Endodermal cell (in vitro differentiated cells): ENCODE results near the gene TRUB2. TPM values are rescaled to one million over a fixed set of nuclear protein-coding genes. Genes with fewer than 3 reads are reported as not detected.

Experiments
- DNase-seq: peaks from one replicate; pipeline ENCODE4 v3.0.0-alpha.2; 2017
- H3K27ac ChIP-seq: 2 replicates; pipeline ENCODE4 v1.5.1; 2013; ENCODE audit warnings: mild to moderate bottlenecking, low read depth, low read length, moderate library complexity
- H3K27me3 ChIP-seq: 2 replicates; pipeline ENCODE4 v1.6.1; 2013; ENCODE audit warnings: mild to moderate bottlenecking, low read length, moderate library complexity; ENCODE audit not compliant: insufficient read depth, control insufficient read depth, poor library complexity, severe bottlenecking
- H3K36me3 ChIP-seq: 2 replicates; pipeline ENCODE4 v1.7.0; 2013; ENCODE audit warnings: mild to moderate bottlenecking, low read length, moderate library complexity; ENCODE audit not compliant: control insufficient read depth, insufficient read depth
- H3K4me1 ChIP-seq: one replicate; pipeline ENCODE4 v1.7.0; 2013; ENCODE audit warnings: low read length; ENCODE audit not compliant: control insufficient read depth, insufficient read depth
- H3K4me3 ChIP-seq: 2 replicates; pipeline ENCODE4 v1.5.1; 2013; ENCODE audit warnings: mild to moderate bottlenecking, low read length, moderate library complexity
- H3K9ac ChIP-seq: 2 replicates; pipeline ENCODE4 v1.6.1; 2013; ENCODE audit warnings: mild to moderate bottlenecking, low read length, moderate library complexity; ENCODE audit not compliant: poor library complexity, severe bottlenecking; ENCODE audit errors: extremely low read depth
- H3K9me3 ChIP-seq: 2 replicates; pipeline ENCODE4 v1.6.1; 2013; ENCODE audit warnings: mild to moderate bottlenecking, low read length, moderate library complexity; ENCODE audit not compliant: control insufficient read depth
- H3K27ac Mint-ChIP-seq: 2 replicates; pipeline ENCODE4 v1.8.0; 2020; ENCODE audit warnings: mixed read lengths
- H3K27me3 Mint-ChIP-seq: 2 replicates; pipeline ENCODE4 v1.8.0; 2021; ENCODE audit warnings: mild to moderate bottlenecking, mixed read lengths; ENCODE audit not compliant: insufficient read depth
- H3K36me3 Mint-ChIP-seq: 2 replicates; pipeline ENCODE4 v1.8.0; 2020; ENCODE audit warnings: low read depth, mixed read lengths
- H3K4me1 Mint-ChIP-seq: 2 replicates; pipeline ENCODE4 v1.8.0; 2020; ENCODE audit warnings: mixed read lengths
- H3K4me3 Mint-ChIP-seq: 2 replicates; pipeline ENCODE4 v1.8.0; 2020; ENCODE audit warnings: mild to moderate bottlenecking, moderate library complexity, mixed read lengths
- H3K9me3 Mint-ChIP-seq: 2 replicates; pipeline ENCODE4 v1.8.0; 2020; ENCODE audit warnings: mild to moderate bottlenecking, mixed read lengths
- WGBS, 2 experiments: methylation state at CpG; one replicate each; pipeline versions ENCODE4 v1.1.5 to v1.1.7; 2013; ENCODE audit warnings: missing lambda C conversion rate in 2 of 2, mixed read lengths in 1 of 2; ENCODE audit not compliant: insufficient coverage in 1 of 2, insufficient read length in 1 of 2; 5-methylcytosine and 5-hydroxymethylcytosine counted together
- total RNA-seq, 2 donors: library from RNA; stranded (reverse); fragmentation: NEBNext Ultra II Directional in 1 of 2; extraction: Animal tissue kit (Norgen Biotek cat#: 25700) in 1 of 2; gene quantifications; 2 replicates in 1 of 2; 3 replicates in 1 of 2; pipeline ENCODE4 v1.2.1, GENCODE V29; 2021
- TF ChIP-seq, protein P1 (sequence below): fragments of 200-600 bp; sonication (generic); conservative IDR thresholded peaks from 2 replicates; pipeline ENCODE4 v1.5.0; 2021; ENCODE audit warnings: antibody characterized with exemption, mild to moderate bottlenecking

The TRUB2 gene
- total RNA-seq, 2 donors from 2014 or later: 30.6 to 31.8 TPM

DNA sequence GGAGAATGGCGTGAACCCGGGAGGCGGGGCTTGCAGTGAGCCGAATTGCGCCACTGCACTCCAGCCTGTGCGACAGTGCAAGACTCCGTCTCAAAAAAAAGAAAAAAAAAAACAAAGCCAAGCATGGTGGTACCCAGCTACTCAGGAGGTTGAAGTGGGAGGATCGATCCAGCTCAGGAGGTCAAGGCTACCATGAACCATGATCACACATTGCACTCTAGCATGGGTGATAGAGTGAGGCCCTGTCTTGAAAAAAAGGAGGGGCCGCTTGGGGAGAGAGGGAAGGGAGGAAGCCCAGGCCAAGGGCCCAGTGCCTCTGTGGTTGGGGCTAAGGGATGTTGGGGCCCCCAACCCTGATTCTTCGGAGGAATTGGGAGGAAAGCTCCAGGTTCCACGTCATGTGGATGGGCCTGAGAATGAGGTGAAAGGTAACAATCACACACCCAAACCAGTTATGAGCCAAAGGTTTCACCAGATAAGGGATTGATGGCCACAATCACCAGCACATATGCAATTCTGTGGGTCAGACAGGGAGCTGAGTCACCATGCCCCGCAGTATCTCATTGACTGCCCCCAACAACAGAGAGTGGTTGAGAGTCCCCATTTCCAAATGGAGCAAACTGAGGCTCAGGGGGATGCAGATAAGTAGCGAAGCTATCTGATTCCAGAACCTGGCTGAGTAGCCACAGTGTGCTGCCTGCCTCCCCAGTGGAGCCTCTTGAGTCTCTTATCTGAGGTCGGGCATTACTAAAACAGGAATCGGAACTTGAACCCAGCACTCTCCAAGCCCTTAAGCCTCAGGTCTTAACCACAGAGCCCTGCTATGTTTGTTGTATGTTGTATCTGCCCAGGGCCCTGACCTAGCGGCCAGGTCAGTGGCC lies 25.7 kb downstream of the TRUB2 start:
- DNase-seq: no peak
- no peak overlapping the region for H3K4me3 ChIP-seq
- no peaks in the 10 kb centered on the region for H3K27me3 ChIP-seq
- no peaks in the 10 kb centered on the region for H3K4me1 ChIP-seq
- WGBS, 2 experiments: 92 to 97% methylated on average over 8 to 16 of the region's 16 CpGs
- H3K27ac ChIP-seq: no peak overlapping the region
- Mint-ChIP-seq H3K27me3 (no peaks in the 10 kb centered on the region), H3K9me3 (no peaks in the 10 kb centered on the region), H3K36me3 (peaks cover 4% of the 10 kb centered on the region), H3K4me1 (no peaks in the 10 kb centered on the region), H3K4me3 (no peak overlapping the region), H3K27ac (no peak overlapping the region)
- H3K9ac ChIP-seq: no peak overlapping the region
- TF ChIP-seq, protein P1, sequence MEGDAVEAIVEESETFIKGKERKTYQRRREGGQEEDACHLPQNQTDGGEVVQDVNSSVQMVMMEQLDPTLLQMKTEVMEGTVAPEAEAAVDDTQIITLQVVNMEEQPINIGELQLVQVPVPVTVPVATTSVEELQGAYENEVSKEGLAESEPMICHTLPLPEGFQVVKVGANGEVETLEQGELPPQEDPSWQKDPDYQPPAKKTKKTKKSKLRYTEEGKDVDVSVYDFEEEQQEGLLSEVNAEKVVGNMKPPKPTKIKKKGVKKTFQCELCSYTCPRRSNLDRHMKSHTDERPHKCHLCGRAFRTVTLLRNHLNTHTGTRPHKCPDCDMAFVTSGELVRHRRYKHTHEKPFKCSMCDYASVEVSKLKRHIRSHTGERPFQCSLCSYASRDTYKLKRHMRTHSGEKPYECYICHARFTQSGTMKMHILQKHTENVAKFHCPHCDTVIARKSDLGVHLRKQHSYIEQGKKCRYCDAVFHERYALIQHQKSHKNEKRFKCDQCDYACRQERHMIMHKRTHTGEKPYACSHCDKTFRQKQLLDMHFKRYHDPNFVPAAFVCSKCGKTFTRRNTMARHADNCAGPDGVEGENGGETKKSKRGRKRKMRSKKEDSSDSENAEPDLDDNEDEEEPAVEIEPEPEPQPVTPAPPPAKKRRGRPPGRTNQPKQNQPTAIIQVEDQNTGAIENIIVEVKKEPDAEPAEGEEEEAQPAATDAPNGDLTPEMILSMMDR: no peak
- no peaks in the 10 kb centered on the region for H3K36me3 ChIP-seq
- no peaks in the 10 kb centered on the region for H3K9me3 ChIP-seq

DNA sequence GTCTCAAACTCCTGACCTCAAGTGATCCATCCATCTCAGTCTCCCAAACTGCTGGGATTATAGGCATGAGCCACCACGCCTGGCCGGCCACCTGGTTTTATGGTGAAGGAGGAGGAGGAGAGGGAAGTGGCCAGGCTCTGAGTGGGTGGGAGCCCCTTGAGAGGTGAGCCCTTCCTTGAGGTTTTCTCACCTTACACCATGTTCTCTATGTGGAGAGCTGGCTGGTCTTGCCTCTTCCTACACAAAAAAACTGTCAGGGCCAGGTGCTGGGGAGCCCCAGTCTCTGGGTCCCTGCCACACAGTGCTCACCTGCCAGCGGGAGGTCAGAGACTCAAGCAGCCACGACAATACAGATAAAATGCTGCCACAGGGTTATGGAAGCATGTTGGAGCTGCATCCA lies 28.1 kb downstream of the TRUB2 start:
- Histone ChIP-seq H3K27ac (no peak overlapping the region), H3K4me3 (no peak overlapping the region), H3K4me1 (no peaks in the 10 kb centered on the region), H3K27me3 (no peaks in the 10 kb centered on the region), H3K9me3 (no peaks in the 10 kb centered on the region), H3K36me3 (no peaks in the 10 kb centered on the region), H3K9ac (no peak overlapping the region)
- H3K27me3 Mint-ChIP-seq: no peaks in the 10 kb centered on the region
- no peak for DNase-seq
- peaks cover 5% of the 10 kb centered on the region for H3K36me3 Mint-ChIP-seq
- TF ChIP-seq, protein P1: no peak
- H3K9me3 Mint-ChIP-seq: no peaks in the 10 kb centered on the region
- 88 to 90% methylated on average over 2 to 4 of the region's 4 CpGs for WGBS, 2 experiments
- H3K4me3 Mint-ChIP-seq: no peak overlapping the region
- H3K4me1 Mint-ChIP-seq: no peaks in the 10 kb centered on the region
- H3K27ac Mint-ChIP-seq: no peak overlapping the region

DNA sequence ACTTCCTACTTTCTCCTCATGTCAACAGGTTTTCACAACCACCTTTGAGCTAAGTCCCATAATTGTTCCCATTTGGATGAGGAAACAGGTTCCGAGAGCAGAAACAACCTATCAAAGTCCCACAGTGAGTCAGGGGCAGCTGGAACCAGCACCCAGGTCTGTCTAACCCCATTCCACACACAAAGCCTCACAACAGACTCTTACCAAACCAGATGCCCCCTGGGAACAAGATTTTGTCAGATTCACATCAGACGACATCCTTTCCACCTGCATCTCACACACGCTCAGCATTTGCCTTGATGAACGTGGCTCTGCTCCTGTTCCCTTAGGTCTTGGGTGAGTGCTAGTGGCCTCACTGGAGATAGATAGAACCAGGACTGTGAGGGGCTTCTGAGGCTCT lies 29.2 kb downstream of the TRUB2 start:
- H3K9me3 ChIP-seq: no peaks in the 10 kb centered on the region
- no peak overlapping the region for H3K4me3 Mint-ChIP-seq
- peaks cover 16% of the 10 kb centered on the region for H3K36me3 Mint-ChIP-seq
- no peak overlapping the region for H3K9ac ChIP-seq
- no peaks in the 10 kb centered on the region for H3K4me1 Mint-ChIP-seq
- no peaks in the 10 kb centered on the region for H3K27me3 Mint-ChIP-seq
- TF ChIP-seq, protein P1: no peak
- H3K4me1 ChIP-seq: no peaks in the 10 kb centered on the region
- DNase-seq: no peak
- H3K27ac ChIP-seq: no peak overlapping the region
- 93 to 100% methylated on average over 2 to 4 of the region's 4 CpGs for WGBS, 2 experiments
- no peaks in the 10 kb centered on the region for H3K27me3 ChIP-seq
- no peak overlapping the region for H3K27ac Mint-ChIP-seq
- H3K36me3 ChIP-seq: peaks cover 10% of the 10 kb centered on the region
- H3K9me3 Mint-ChIP-seq: no peaks in the 10 kb centered on the region
- no peak overlapping the region for H3K4me3 ChIP-seq
